Forelimb muscle (tissue), 1 donor: ENCODE data around the gene RAB24. TPM values are rescaled to one million over a fixed set of nuclear protein-coding genes. Genes with fewer than 3 reads are reported as not detected.

Experiments
- polyA plus RNA-seq: library from polyadenylated mRNA; unstranded; fragments of 120-200 nt; gene quantifications from one replicate; pipeline ENCODE4 v1.2.1, GENCODE V29; 2013; ENCODE audit not compliant: insufficient read length

RAB24 gene
- polyA plus RNA-seq, 1 donor, result 27.1 TPM

Other genes starting within 250 kb of the RAB24 start
- 178 TPM for gene FGFR4, start 216.8 kb downstream of the RAB24 start, polyA plus RNA-seq
- 40.7 TPM for gene NSD1, start 169.9 kb downstream of the RAB24 start, polyA plus RNA-seq
- gene PRELID1, start 80 bp upstream of the RAB24 start, polyA plus RNA-seq, result 73.8 TPM
- 19.0 TPM for gene MXD3, start 8.2 kb upstream of the RAB24 start, polyA plus RNA-seq
- 65.7 TPM for gene LMAN2, start 47.9 kb upstream of the RAB24 start, polyA plus RNA-seq
- 17.4 TPM for gene RGS14, start 54.2 kb upstream of the RAB24 start, polyA plus RNA-seq
- not detected for gene SLC34A1, start 80.7 kb upstream of the RAB24 start, polyA plus RNA-seq
- gene PFN3, start 96.9 kb upstream of the RAB24 start, polyA plus RNA-seq, result not detected
- gene F12, start 105.8 kb upstream of the RAB24 start, polyA plus RNA-seq, result 0.52 TPM
- 16.5 TPM for gene GRK6, start 123.0 kb upstream of the RAB24 start, polyA plus RNA-seq
- 0.44 TPM for gene PRR7, start 143.1 kb upstream of the RAB24 start, polyA plus RNA-seq
- 233 TPM for gene DBN1, start 169.9 kb upstream of the RAB24 start, polyA plus RNA-seq
- gene PDLIM7, start 193.9 kb upstream of the RAB24 start, polyA plus RNA-seq, result 359 TPM
- gene DOK3, start 206.1 kb upstream of the RAB24 start, polyA plus RNA-seq, result 6.3 TPM
- 46.9 TPM for gene DDX41, start 213.2 kb upstream of the RAB24 start, polyA plus RNA-seq